HuH-7 (cell line): ENCODE results near the gene MCC.

Source experiments
- DNase-seq: peaks from one replicate; pipeline ENCODE4 v3.0.0; 2011; ENCODE audit warnings: low spot score

The MCC gene

GRCh38 chr5:113172231-113172826, 315.9 kb downstream of the MCC start:
- no peak for DNase-seq

DNA sequence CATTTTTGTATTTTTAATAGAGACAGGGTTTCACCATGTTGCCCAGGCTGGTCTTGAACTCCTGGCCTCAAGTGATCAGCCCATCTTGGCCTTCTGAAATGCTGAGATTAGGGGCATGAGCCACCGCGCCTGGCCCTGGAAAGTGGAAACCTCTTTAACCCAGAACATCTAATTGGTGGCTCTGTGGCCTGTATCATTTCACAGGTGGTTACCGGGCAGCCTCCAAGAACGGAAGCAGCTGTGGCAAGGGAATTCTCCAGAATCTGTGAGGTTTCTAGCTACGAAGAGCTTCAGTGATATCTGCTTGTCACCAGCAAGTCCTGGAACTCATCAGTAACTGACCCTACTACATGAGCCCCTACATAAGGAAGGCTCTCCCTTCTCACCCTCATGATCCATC, 316.7 kb downstream of the MCC start:
- DNase-seq = no peak

DNA sequence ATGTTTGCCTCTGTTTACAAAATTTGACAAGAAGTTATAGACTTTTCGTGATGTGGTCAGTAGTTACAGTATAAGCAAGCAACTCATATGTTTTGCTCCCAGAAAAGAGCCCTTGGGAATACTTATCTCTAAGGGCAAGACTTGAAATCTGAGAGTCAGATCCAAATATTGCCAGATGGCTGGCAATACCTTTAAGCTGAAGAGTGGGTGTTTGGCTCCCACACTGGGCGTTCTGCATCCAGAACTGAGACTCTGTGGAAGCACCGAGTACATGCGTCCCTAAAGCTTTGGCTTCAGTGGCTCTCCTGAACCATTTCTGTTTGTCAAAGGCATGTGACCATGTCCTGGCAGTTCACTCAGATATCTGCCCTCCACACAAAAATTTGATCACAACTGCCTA, 317.5 kb downstream of the MCC start:
- no peak for DNase-seq

GRCh38 chr5:113169720-113170119, 318.5 kb downstream of the MCC start:
- no peak for DNase-seq

GRCh38 chr5:113167985-113168384, 320.3 kb downstream of the MCC start:
- no peak for DNase-seq

- DNase-seq = no peak
These were observed 321.3 kb downstream of the MCC start for GRCh38 chr5:113166852-113167366.

- DNase-seq = no peak
These were observed 322.0 kb downstream of the MCC start for GRCh38 chr5:113166261-113166660.

GRCh38 chr5:113164021-113164420, 324.2 kb downstream of the MCC start:
- DNase-seq = no peak

DNA sequence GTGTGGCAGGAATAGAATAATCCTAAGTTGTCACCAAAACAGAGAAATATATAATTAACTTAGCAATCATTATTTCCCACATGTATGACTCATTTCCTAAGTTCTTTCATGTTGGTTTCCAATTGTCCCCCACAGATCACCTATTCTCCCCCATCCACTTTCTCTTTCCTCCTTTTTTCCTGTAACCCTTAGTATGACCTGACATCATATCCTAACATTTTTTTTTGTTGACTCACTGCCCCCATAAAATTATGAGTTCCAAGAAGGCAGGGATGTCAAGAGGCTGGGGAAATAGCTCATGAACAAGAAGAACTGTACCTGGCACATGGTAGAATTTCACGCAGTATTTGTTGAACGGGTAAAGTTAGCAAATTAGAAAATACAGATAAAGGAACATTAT, 324.9 kb downstream of the MCC start:
- DNase-seq = no peak

- no peak for DNase-seq
These were observed 325.5 kb downstream of the MCC start for GRCh38 chr5:113162770-113163169.

DNA sequence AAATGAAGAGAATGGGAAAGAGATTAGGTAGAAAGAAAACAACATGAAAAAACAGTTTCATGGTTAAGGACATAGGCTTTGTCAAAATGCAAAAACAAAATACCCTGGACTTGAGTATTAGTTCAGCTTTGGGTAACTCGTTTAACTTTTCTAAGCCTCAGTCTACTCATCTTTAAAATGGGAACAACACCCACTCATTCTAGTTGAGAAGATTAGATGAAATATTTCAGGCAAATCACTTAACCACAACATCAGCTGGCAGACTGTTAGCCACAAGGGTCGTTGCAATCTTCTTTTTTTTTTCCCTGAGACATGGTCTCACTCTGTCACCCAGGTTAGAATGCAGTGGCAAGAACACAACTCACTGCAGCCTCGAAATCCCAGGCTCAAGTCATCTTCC, 326.0 kb downstream of the MCC start:
- no peak for DNase-seq

GRCh38 chr5:113161806-113162205, 326.4 kb downstream of the MCC start:
- DNase-seq = no peak

GRCh38 chr5:113157886-113158285, 330.4 kb downstream of the MCC start:
- DNase-seq = no peak

GRCh38 chr5:113156271-113156877, 331.9 kb downstream of the MCC start:
- DNase-seq = no peak

DNA sequence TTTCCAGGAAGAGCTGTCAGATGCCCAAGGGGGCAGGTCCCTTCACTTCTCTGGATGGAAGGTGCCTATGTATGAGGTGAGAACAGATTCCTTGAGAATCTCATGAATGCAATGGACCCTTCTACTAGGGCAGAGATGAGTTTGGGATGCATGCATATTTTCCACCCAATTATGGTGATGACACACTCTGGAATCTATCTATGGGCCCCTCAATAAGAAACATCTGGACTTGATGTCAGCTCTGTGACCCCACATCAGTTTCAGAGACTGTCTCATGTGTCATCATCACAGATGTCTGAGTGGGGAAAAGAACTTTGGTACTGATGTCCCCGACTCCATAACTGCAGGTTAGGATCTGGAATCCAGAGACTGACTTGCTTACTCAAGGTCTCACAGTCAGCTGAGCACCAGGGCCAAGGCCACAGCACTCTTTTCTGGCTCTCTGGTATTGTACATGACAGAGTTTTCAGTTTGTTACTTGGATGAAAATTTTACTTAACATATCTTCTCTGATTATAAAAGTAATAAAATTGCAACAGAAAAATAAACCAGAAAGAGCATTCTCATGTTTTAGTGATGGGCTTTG, 334.6 kb downstream of the MCC start:
- DNase-seq = no peak

GRCh38 chr5:113152380-113152740, 335.9 kb downstream of the MCC start:
- DNase-seq = no peak

GRCh38 chr5:113151641-113152379, 336.4 kb downstream of the MCC start:
- DNase-seq = no peak

- DNase-seq = no peak
These were observed 337.4 kb downstream of the MCC start for GRCh38 chr5:113150821-113151220.

DNA sequence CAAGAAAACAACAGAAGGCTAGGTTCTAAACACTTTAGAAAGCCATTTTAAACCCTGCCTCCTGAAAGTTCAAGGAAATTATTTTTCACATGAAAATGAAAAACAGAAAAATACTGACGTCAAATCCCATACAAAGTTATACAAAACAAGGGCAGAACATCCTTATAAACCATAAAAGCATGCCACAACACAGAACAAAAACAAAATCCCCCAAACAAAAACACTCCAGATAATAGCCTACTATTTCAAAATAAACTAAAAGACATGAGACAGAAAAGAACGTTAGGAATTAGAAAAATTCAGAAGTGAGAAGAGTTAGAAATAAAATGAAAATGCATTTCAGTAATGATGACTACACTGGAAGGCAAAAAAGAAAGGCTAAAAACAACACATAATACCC, 338.0 kb downstream of the MCC start:
- DNase-seq = no peak

DNA sequence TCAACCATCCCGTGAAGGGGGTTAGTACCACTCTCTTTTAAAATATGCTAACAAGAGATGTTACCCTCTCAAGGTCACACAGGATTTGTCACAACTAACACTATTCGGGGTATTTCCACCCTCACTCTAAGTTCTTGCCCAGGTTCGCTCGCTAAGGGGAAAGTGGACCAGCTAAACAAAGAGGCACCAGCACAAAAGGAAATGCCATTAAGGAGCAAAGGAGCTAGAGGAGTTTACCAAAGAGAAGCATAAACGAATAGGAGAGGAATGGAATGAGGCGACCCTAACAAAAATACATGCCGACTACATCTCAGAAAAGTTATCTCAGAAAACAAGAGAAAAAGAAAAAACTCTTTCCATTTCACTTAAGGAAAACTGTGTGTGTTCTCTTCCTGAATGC, 340.7 kb downstream of the MCC start:
- no peak for DNase-seq

DNA sequence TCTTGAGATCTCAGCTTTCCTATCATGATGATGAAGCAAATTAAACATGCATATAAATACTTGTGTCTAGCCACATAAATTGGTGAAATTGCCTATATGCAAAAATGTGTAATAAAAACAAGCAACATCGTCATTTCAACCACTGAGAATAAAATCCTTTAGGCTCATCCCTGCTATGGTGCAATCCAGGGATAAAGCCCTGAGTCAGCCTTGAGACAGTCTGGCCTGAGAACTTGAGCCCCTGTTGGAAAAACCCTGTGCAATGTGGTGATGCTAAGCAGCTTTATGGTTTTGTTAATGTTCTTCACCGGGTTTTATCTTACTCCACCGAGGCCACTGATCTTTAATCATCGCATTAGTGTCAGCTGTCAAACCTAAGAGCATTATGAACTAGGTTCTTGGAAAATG, 341.1 kb downstream of the MCC start:
- no peak for DNase-seq

DNA sequence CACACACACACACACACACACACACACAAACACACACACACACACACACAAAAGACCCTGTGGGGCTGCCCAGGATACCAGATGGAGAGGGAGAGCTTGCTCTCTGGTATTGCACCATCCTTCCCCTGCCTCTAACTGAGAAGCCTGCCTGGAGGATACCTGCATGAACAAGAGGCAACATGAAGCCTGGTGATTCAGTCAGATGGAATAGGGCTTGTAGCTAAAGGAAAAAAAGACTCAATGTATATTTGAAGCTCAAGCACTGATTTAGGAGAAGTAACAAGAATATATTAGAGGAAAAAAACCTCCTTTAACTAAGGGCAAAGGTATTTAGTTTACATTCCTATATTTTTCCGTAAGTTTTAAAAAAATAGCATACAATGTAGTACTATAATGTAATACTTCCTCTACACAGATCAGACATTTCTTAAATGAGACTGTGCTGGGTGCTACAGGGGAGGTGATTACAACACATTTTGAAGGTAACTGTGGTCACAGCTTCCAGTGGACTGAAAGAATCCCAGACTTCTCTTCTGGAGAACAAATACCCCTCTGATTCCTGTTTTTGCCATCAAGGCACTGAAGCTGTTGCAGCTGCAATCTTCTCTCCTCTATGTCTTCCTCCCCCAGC, 342.4 kb downstream of the MCC start:
- DNase-seq = no peak

- no peak for DNase-seq
These were observed 346.1 kb downstream of the MCC start for GRCh38 chr5:113142186-113142585.
